ENCODE measurements around the gene SAFB.

SAFB gene

DNA sequence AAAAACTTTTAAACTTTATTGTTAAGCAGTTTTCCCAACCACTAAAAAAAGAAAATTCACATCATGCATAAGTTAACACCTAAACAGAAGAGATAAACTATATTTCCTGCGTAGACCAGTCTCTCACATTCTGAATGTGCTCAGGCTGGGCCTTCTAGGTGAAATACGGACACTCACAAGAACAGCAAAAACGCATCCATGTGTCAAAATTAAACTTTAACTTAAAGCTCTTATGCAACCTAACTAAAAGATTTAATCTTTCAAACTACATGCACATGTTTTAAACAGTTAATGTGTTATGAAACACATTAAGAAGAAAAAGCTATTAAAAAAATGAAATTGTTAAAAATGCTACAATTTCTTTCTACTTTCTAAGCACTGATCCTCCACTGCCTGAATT is 2.9 kb upstream of the SAFB start:
- H3K4me3 ChIP-seq = no peak overlapping the region
- H3K4me1 ChIP-seq = peaks cover 0 to 42% (median 32%) of the 10 kb centered on the region in 4 donors
- no peak for DNase-seq
- intact Hi-C loops (cut with DNase I; ENCODE audit: low total_unique reads) = loop anchor here (10.0 kb wide), 1 partner anchor 75 kb away; the partner anchor contains the start of gene RPL36
- peaks cover 32 to 60% (median 43%) of the 10 kb centered on the region in 3 donors for H3K36me3 ChIP-seq
- peak overlapping the region in 1 of 2 donors; percentile 12 for H3K27ac ChIP-seq
- TF ChIP-seq, protein P1, sequence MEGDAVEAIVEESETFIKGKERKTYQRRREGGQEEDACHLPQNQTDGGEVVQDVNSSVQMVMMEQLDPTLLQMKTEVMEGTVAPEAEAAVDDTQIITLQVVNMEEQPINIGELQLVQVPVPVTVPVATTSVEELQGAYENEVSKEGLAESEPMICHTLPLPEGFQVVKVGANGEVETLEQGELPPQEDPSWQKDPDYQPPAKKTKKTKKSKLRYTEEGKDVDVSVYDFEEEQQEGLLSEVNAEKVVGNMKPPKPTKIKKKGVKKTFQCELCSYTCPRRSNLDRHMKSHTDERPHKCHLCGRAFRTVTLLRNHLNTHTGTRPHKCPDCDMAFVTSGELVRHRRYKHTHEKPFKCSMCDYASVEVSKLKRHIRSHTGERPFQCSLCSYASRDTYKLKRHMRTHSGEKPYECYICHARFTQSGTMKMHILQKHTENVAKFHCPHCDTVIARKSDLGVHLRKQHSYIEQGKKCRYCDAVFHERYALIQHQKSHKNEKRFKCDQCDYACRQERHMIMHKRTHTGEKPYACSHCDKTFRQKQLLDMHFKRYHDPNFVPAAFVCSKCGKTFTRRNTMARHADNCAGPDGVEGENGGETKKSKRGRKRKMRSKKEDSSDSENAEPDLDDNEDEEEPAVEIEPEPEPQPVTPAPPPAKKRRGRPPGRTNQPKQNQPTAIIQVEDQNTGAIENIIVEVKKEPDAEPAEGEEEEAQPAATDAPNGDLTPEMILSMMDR (IDR thresholded peaks at IDR 0.05) = no peak
- H3K27me3 ChIP-seq = no peaks in the 10 kb centered on the region
- H3K9me3 ChIP-seq = no peaks in the 10 kb centered on the region

GRCh38 chr19:5621311-5621944 is 1.5 kb upstream of the SAFB start:
- Histone ChIP-seq H3K36me3 (peaks cover 22 to 60% (median 39%) of the 10 kb centered on the region in 3 donors), H3K27me3 (no peaks in the 10 kb centered on the region), H3K4me1 (peaks cover 0 to 56% (median 47%) of the 10 kb centered on the region in 4 donors), H3K4me3 (peak overlapping the region; percentile 80 to 92), H3K9me3 (no peaks in the 10 kb centered on the region), H3K27ac (peak overlapping the region; percentile 94 to 98)
- TF ChIP-seq, protein P1 (IDR thresholded peaks at IDR 0.05) = no peak
- intact Hi-C loops (cut with DNase I; ENCODE audit: low total_unique reads) = loop anchor here (10.0 kb wide), 1 partner anchor 73 kb away; the partner anchor contains the start of gene RPL36
- DNase-seq = peak in 1 of 2 donors; percentile 31

DNA sequence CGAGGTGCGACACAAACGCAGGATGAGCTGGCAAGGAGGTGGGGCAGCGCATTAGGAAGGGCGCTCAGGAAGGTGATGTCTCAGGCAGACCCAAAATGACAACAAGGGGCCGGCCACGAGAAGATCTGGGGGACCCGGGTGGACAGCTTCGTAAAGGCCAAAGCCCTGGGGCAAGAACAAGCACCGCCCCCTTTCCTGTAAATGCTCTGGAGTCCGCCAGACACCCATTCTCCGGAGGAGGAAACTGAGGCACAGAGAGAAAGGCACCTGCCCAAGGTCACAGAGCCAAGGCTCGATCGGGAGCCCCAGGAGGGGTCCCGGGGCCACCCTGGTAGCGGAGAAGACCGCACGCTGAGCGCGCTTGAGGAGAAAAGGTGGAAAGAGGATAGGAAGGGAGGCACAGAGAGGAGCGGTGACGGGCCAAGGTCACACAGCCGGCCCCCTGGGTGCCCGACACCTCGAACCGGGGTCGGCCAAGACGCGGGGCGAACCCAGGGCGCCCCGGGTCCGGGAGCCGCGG is 878 bp upstream of the SAFB start:
- peak overlapping the region; percentile 80 to 92 for H3K4me3 ChIP-seq
- TF ChIP-seq, protein P1 (IDR thresholded peaks at IDR 0.05) = no peak
- peaks cover 23 to 62% (median 44%) of the 10 kb centered on the region in 3 donors for H3K36me3 ChIP-seq
- no peaks in the 10 kb centered on the region for H3K27me3 ChIP-seq
- intact Hi-C loops (cut with DNase I; ENCODE audit: low total_unique reads) = loop anchor here (10.0 kb wide), 1 partner anchor 73 kb away; the partner anchor contains the start of gene RPL36
- no peaks in the 10 kb centered on the region for H3K9me3 ChIP-seq
- DNase-seq = peak; percentile 27 to 69
- H3K27ac ChIP-seq = peak overlapping the region; percentile 94 to 98
- peaks cover 0 to 62% (median 53%) of the 10 kb centered on the region in 4 donors for H3K4me1 ChIP-seq

DNA sequence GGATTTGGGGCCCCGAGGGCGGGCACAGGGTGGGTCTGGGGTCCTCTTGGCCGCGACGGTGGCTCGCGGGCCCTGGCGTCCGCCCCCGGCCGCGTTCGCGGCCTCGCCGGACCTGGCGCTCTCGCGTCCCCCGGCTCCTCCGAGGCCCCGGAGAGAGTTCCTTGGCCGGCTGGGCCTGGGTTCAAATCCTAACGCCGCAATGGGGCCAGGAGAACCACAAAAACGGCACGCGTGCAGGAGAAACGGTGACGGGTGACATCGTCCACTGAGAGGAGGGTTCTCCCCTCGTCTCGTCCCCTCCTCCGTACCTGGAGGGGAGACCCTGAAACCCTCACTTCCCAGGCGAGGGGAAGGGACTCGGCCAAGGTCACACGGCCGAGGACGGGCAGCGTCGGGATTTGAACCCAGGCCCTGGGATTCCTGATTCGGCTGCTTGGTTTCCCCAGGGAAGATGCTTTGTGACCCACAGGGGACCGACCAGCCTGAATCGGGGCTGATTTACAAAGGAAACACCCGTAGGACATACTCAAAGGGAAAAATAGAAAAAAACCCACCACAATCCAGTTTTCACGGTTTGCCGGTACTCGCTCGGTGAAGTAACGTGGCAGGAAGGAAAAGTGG is 624 bp downstream of the SAFB start:
- peaks cover 0 to 74% (median 56%) of the 10 kb centered on the region in 4 donors for H3K4me1 ChIP-seq
- intact Hi-C loops (cut with DNase I; ENCODE audit: low total_unique reads) = loop anchor here (10.0 kb wide), 1 partner anchor 71 kb away; the partner anchor contains the start of gene RPL36
- H3K27me3 ChIP-seq = no peaks in the 10 kb centered on the region
- H3K27ac ChIP-seq = peak overlapping the region; percentile 94 to 98
- DNase-seq = no peak
- peak overlapping the region; percentile 80 to 92 for H3K4me3 ChIP-seq
- H3K9me3 ChIP-seq = no peaks in the 10 kb centered on the region
- TF ChIP-seq, protein P1 (IDR thresholded peaks at IDR 0.05) = no peak
- H3K36me3 ChIP-seq = peaks cover 15 to 62% (median 45%) of the 10 kb centered on the region in 3 donors

DNA sequence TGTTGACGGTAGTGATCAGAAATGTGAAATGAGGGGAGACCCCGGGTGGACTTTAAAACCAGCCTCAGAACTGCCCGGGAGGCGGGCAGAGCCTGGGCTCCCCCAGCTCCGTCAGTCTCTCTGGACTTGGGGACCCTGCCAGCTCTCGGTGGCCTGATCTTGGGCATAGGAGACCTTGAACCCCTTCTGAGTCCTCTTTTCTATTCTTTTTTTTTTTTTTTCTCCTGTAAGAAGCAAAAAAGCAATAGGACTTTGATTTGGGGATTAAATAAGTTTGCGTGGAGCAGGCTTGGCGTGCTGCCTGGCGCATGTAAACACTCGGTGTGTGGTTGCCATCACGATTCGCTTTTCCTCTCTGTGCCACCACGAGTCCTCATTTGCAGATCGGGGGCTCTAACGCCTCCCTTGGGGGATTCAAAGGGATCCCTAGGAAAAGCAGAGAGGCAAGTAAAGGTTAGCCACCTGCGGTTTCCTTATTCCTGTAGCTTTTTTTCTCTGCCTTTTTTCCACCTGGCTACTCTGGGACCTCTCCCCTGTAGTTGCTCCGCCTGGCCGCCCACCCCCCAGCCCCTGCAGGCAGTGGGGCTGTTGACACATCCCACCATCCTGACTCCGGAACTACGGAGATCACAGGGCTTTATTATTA is 1.3 kb downstream of the SAFB start:
- peak in 1 of 2 donors; percentile 55 for DNase-seq
- peaks cover 0 to 76% (median 56%) of the 10 kb centered on the region in 4 donors for H3K4me1 ChIP-seq
- no peaks in the 10 kb centered on the region for H3K9me3 ChIP-seq
- peak overlapping the region; percentile 80 to 92 for H3K4me3 ChIP-seq
- H3K27me3 ChIP-seq = no peaks in the 10 kb centered on the region
- intact Hi-C loops (cut with DNase I; ENCODE audit: low total_unique reads) = loop anchor here (10.0 kb wide), 1 partner anchor 71 kb away; the partner anchor contains the start of gene RPL36
- H3K27ac ChIP-seq = peak overlapping the region; percentile 94 to 98
- TF ChIP-seq, protein P1 (IDR thresholded peaks at IDR 0.05) = no peak
- peaks cover 15 to 62% (median 43%) of the 10 kb centered on the region in 3 donors for H3K36me3 ChIP-seq
